DND-41 (cell line): ENCODE results near the gene PSD4.

ENCODE experiments used
- ATAC-seq: fragments of 200-7000 bp; cut with Tn5 transposase; 3 replicates; pipeline ENCODE4 v1.9.1; 2021; ENCODE audit warnings: low read depth; ENCODE audit not compliant: insufficient read depth
- DNase-seq: peaks from one replicate; pipeline ENCODE4 v3.0.0-alpha.2; 2020
- H2AFZ ChIP-seq: 2 replicates; pipeline ENCODE4 v1.6.0; 2012; ENCODE audit warnings: low read depth, low read length
- H3K27ac ChIP-seq: 2 replicates; pipeline ENCODE4 v1.5.1; 2012; ENCODE audit warnings: low read length, inconsistent platforms
- H3K27me3 ChIP-seq: fragments of 200-600 bp; sonication (generic); 2 replicates; pipeline ENCODE4 v1.6.0; 2012; ENCODE audit warnings: low read length, mild to moderate bottlenecking, inconsistent platforms; ENCODE audit not compliant: insufficient read depth, poor library complexity
- H3K36me3 ChIP-seq: 2 replicates; pipeline ENCODE4 v1.5.1; 2012; ENCODE audit warnings: low read length, inconsistent platforms; ENCODE audit not compliant: insufficient read depth
- H3K4me1 ChIP-seq: 2 replicates; pipeline ENCODE4 v1.5.1; 2012; ENCODE audit warnings: mild to moderate bottlenecking, low read length; ENCODE audit not compliant: insufficient read depth
- H3K4me2 ChIP-seq: 2 replicates; pipeline ENCODE4 v1.6.0; 2012; ENCODE audit warnings: mild to moderate bottlenecking, moderate library complexity, low read length, inconsistent platforms; ENCODE audit not compliant: insufficient read depth
- H3K4me3 ChIP-seq, 2 experiments: fragments of 200-600 bp in 1 of 2; shearing (Covaris generic) in 1 of 2; 2 replicates each; pipeline ENCODE4 v1.5.1; 2012 to 2016; ENCODE audit warnings: inconsistent platforms in 2 of 2, low read length in 2 of 2, mild to moderate bottlenecking in 2 of 2, low read depth in 1 of 2, moderate library complexity in 1 of 2
- H3K79me2 ChIP-seq: 2 replicates; pipeline ENCODE4 v1.6.0; 2012; ENCODE audit warnings: low read length, inconsistent platforms; ENCODE audit not compliant: insufficient read depth
- H3K9ac ChIP-seq: 2 replicates; pipeline ENCODE4 v1.6.0; 2012; ENCODE audit warnings: low read depth, mild to moderate bottlenecking, inconsistent platforms, low read length, moderate library complexity
- H3K9me3 ChIP-seq: 2 replicates; pipeline ENCODE4 v1.5.1; 2012; ENCODE audit warnings: low read length, moderate library complexity, mild to moderate bottlenecking, inconsistent platforms; ENCODE audit not compliant: insufficient read depth, severe bottlenecking
- H4K20me1 ChIP-seq: 2 replicates; pipeline ENCODE4 v1.6.0; 2012; ENCODE audit warnings: low read length; ENCODE audit not compliant: insufficient read depth
- EZH2 ChIP-seq: IDR thresholded peaks from 3 replicates; pipeline ENCODE4 v1.6.1; 2012; ENCODE audit warnings: borderline replicate concordance, low read depth, mild to moderate bottlenecking, moderate library complexity, low read length, inconsistent platforms; ENCODE audit not compliant: severe bottlenecking
- TF ChIP-seq, protein P1 (sequence below): IDR thresholded peaks from 2 replicates; pipeline ENCODE4 v1.5.1; 2012; ENCODE audit warnings: borderline replicate concordance, low read length, moderate library complexity, mild to moderate bottlenecking; ENCODE audit not compliant: poor library complexity, severe bottlenecking; ENCODE audit errors: extremely low read depth

Gene PSD4

DNA sequence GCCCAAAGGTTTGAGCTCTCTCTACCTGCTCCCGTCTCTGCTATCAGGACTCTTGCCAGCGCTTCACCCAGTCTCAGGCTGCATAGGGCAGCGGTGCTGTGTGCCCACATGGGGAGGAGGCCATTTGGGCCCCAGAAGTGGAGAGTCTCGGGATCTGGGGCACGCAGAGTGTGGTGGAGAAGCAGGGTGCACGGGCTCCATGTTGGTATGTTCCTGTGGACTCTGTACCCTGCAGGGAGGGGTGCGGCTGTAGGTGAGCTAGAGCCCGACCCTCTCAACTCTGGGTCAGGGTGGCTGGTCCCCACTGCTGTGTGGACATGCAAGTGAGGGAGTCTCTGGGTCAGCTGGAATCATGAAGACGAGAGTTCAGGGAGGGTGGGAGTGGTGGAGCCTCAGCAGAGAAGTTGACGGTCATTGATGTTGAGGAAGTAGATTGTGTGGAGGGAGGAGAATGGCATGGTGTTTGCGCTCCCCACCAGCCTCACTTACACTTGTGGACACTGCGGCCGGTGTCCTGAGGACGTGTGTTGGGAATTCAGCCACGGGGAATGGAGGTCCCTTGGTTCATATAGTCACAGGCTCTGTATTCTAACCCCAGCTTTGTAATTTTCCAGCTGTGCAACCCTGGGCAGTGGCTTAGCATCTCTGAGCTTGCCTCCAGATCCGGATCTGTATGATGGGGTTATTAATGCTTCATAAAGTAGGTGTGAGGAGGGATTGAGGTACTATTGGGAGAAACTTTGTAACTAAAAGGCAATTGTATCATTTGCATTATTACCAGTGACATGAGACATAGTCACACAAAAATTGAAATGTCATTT is 840 bp upstream of the PSD4 start:
- Histone ChIP-seq H3K4me2 (peak overlapping the region; percentile 95), H3K27ac (peak overlapping the region; percentile 96), H3K9me3 (no peaks in the 10 kb centered on the region), H3K27me3 (no peaks in the 10 kb centered on the region), H3K4me3 (peak overlapping the region in 1 of 2 experiments; percentile 80; a peak in 2 of 4 replicates), H3K36me3 (peaks cover 28% of the 10 kb centered on the region), H3K9ac (peak overlapping the region; percentile 78), H2AFZ (peak overlapping the region; percentile 84), H4K20me1 (peaks cover 20% of the 10 kb centered on the region), H3K4me1 (peaks cover 48% of the 10 kb centered on the region), H3K79me2 (peaks cover 48% of the 10 kb centered on the region)
- TF ChIP-seq, protein P1, sequence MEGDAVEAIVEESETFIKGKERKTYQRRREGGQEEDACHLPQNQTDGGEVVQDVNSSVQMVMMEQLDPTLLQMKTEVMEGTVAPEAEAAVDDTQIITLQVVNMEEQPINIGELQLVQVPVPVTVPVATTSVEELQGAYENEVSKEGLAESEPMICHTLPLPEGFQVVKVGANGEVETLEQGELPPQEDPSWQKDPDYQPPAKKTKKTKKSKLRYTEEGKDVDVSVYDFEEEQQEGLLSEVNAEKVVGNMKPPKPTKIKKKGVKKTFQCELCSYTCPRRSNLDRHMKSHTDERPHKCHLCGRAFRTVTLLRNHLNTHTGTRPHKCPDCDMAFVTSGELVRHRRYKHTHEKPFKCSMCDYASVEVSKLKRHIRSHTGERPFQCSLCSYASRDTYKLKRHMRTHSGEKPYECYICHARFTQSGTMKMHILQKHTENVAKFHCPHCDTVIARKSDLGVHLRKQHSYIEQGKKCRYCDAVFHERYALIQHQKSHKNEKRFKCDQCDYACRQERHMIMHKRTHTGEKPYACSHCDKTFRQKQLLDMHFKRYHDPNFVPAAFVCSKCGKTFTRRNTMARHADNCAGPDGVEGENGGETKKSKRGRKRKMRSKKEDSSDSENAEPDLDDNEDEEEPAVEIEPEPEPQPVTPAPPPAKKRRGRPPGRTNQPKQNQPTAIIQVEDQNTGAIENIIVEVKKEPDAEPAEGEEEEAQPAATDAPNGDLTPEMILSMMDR, result no peak
- no peak for TF ChIP-seq EZH2
- ATAC-seq (no peak), DNase-seq (no peak)

GRCh38 chr2:113174376-113174750 is 592 bp downstream of the PSD4 start:
- ATAC-seq (no peak), DNase-seq (peak; percentile 57)
- H4K20me1 ChIP-seq, result peaks cover 34% of the 10 kb centered on the region
- TF ChIP-seq, protein P1, result peak; percentile 58
- TF ChIP-seq EZH2, result no peak
- H3K4me3 ChIP-seq, result peak overlapping the region; percentile 70 to 80
- H2AFZ ChIP-seq, result peak overlapping the region; percentile 84
- peak overlapping the region; percentile 95 for H3K4me2 ChIP-seq
- H3K27me3 ChIP-seq, result no peaks in the 10 kb centered on the region
- peak overlapping the region; percentile 96 for H3K27ac ChIP-seq
- H3K9me3 ChIP-seq, result no peaks in the 10 kb centered on the region
- peaks cover 63% of the 10 kb centered on the region for H3K79me2 ChIP-seq
- peaks cover 61% of the 10 kb centered on the region for H3K4me1 ChIP-seq
- peak overlapping the region; percentile 78 for H3K9ac ChIP-seq
- H3K36me3 ChIP-seq, result peaks cover 42% of the 10 kb centered on the region

DNA sequence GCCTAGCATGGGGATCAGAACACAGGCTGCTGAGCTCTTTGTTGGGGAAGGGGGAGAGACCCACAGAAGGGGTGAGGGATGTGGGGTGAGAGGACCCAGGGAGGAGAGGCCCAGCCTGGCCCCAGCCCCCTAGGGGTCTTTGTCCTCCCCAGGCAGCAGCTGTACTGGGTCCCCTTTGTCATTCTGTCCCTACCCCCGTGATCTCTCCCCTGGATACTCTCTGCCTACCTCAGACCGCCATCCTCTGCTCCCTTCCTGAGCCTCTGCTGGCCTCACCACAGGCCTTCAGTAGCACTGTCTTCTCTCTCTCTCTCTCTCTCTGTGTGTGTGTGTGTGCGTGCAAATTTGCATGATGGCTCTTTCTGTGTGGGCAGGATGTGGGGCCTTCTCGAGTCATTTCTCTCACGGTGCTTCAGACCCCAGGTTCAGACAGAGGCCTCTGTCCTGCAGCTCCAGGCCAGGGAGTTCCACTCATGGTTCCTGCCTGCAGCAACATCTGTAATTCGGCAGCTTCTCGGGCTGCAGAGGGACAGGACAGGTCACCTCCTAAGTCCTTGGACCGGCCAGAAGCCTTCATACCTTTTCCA is 1.4 kb downstream of the PSD4 start:
- Histone ChIP-seq H3K79me2 (peaks cover 70% of the 10 kb centered on the region), H3K9me3 (no peaks in the 10 kb centered on the region), H3K4me3 (peak overlapping the region; percentile 70 to 80), H3K27ac (peak overlapping the region; percentile 96), H4K20me1 (peaks cover 41% of the 10 kb centered on the region), H3K4me1 (peaks cover 67% of the 10 kb centered on the region), H3K27me3 (no peaks in the 10 kb centered on the region), H2AFZ (peak overlapping the region; percentile 1; the same call in 1 of the 2 replicates), H3K4me2 (peak overlapping the region; percentile 95), H3K9ac (peak overlapping the region; percentile 78), H3K36me3 (peaks cover 49% of the 10 kb centered on the region)
- ATAC-seq (peak; percentile 67), DNase-seq (peak; percentile 84)
- TF ChIP-seq, protein P1, result peak; percentile 3
- no peak for TF ChIP-seq EZH2
